ENCODE measurements around the gene STRADA.

- no peak for TF ChIP-seq YY1 (IDR thresholded peaks at IDR 0.05; ENCODE audit: insufficient read depth, insufficient read length)
- TF ChIP-seq SUZ12 (IDR thresholded peaks at IDR 0.05; ENCODE audit: extremely low read depth, insufficient read depth, insufficient read length): no peak
- TF ChIP-seq ZNF274 (IDR thresholded peaks at IDR 0.05; ENCODE audit: low read depth, low read length): no peak
Observed at GRCh38 chr17:63696381-63696961, 45.1 kb downstream of the STRADA start.
